Rectal smooth muscle tissue (tissue), 1 donor: ENCODE measurements around the gene MICAL3.

Experiments used
- H3K27ac ChIP-seq: one replicate; pipeline ENCODE4 v1.7.0; 2013; ENCODE audit warnings: low read depth, low read length, inconsistent platforms
- H3K27me3 ChIP-seq: one replicate; pipeline ENCODE4 v1.7.0; 2013; ENCODE audit warnings: low read length; ENCODE audit not compliant: control insufficient read depth, insufficient read depth
- H3K36me3 ChIP-seq: one replicate; pipeline ENCODE4 v1.7.0; 2013; ENCODE audit warnings: low read length; ENCODE audit not compliant: control insufficient read depth, insufficient read depth
- H3K4me1 ChIP-seq: one replicate; pipeline ENCODE4 v1.7.0; 2013; ENCODE audit warnings: low read length; ENCODE audit not compliant: control insufficient read depth, insufficient read depth
- H3K4me3 ChIP-seq: one replicate; pipeline ENCODE4 v1.7.0; 2013; ENCODE audit warnings: low read length
- H3K9ac ChIP-seq: one replicate; pipeline ENCODE4 v1.7.0; 2013; ENCODE audit warnings: low read length

Gene MICAL3

DNA sequence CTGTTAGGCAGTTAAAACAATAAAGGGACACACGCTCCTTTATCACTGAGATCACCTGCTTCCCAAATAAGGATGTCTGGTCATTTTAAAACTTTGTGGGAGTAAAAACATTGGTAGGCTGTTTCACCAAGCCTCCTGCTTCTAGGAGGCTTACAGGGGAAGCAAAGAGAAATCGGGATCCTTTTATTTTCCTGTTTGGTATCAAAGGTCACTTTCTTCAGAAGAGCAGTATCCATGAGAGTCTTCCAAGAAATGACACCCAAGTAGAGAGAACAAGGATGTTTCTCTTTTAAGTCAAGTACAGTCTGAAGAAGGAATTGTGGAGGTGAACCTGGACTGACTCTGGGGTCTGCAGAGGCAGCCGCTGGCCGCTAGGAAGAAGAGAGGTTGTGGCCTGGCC lies 213.2 kb downstream of the MICAL3 start:
- H3K4me1 ChIP-seq: no peaks in the 10 kb centered on the region
- H3K4me3 ChIP-seq: no peak overlapping the region
- peaks cover 41% of the 10 kb centered on the region for H3K36me3 ChIP-seq
- H3K27ac ChIP-seq: no peak overlapping the region
- no peak overlapping the region for H3K9ac ChIP-seq
- no peaks in the 10 kb centered on the region for H3K27me3 ChIP-seq

DNA sequence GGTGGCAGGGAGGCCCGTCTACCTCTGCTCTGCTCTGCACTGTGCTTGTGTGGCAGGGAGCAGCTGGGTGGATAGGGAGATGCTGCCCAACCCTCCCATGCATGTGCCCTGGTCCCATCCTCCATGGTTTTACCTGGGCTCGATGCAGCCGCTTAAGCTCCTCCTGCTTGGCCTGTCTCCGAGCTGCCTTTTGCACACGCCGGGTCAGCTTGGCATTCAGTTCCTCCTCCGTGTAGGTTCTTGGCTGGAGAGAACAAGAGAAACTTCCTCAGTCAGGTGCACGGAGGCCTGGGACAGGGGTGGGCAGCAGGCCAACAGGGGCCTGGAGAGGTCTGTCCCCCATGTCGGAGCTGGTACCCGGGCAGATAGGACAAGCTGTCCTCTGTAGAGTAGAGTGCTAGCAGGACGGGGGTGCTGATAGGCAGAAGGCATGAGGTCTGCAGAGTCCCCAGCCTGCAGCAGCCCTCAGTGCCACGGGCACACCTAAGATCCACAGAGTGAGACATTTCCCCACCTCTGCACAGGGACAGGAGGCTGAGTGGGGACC lies 213.7 kb downstream of the MICAL3 start:
- H3K27ac ChIP-seq: no peak overlapping the region
- H3K36me3 ChIP-seq: peaks cover 41% of the 10 kb centered on the region

DNA sequence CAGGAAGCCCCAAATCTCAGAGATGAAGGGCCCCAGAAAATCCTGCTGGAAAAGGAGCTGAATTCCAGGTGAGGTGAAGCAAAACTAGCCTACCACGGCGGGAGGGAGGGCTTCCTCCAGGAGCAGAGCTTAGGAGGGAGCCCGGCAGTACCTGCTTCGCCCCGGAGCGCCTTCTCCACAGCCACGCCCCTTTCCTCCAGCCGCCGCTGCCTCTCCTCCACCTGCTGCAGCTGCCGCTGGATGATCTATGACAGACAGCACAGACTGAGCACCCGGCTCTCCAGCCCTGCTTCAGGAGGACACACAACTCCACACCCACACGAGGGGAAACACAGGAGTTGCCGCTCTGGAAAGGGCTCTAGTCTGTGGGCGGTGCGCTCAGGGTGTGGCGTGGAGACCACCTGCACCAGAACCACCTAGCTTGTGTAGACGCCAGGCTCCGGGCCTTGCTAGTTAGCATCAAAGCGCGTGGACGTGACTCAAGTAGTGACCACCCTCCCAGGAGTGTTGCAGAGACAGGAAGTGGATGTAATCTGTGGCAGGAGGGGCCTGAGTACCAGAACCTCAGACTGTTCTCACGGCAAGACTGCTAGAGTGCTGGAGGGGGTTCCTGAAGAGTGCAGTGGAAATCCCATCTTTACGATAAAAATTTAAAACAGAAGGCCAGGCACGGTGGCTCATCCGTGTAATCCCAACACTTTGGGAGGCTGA lies 215.5 kb downstream of the MICAL3 start:
- H3K9ac ChIP-seq: no peak overlapping the region
- no peaks in the 10 kb centered on the region for H3K27me3 ChIP-seq
- peaks cover 51% of the 10 kb centered on the region for H3K36me3 ChIP-seq
- no peaks in the 10 kb centered on the region for H3K4me1 ChIP-seq
- H3K27ac ChIP-seq: no peak overlapping the region
- H3K4me3 ChIP-seq: no peak overlapping the region

More for the DNA sequence above, 213.7 kb downstream of the MICAL3 start:
- Histone ChIP-seq H3K4me3 (no peak overlapping the region), H3K4me1 (no peaks in the 10 kb centered on the region), H3K9ac (no peak overlapping the region), H3K27me3 (no peaks in the 10 kb centered on the region)

DNA sequence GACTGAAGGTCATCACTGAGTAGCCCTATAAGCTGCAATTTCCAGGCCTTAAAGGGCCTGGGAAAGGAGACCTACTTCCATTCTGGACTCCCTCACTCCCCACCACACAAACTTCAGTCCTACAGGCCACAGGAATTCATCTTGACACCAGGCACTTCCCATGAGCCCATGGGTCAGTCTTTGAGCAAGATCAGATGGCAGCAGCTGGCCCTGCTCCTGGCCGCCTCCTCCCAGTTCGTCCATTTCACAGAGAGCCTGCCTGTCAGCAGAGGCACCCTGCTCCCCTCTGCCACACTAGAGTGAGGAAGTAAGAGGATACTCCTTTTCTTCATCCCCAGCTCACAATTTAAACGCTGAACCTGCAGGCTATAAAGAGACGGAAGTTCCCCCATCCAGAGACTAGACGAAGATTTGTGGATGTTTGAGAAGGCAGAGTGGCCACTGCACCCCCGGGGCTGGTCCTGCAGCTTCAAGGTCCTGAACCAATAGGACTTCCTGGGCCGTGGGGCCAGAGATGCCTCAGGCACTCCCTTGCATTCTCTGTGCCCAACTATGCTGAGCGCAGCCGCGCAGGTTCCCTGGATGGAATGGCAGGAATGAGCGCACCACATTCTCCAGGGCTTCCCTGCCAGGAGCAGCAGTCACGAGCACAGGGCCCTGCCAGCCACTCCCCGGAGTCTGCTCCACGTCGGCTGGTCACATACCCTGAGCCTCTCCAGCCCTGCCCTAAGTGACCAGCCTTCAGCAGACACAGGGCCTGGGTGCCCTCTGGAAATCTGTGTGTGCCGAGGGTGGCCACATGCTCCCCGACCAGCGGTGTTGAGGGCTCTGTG lies 216.6 kb downstream of the MICAL3 start:
- no peak overlapping the region for H3K9ac ChIP-seq
- no peak overlapping the region for H3K27ac ChIP-seq
- H3K4me3 ChIP-seq: no peak overlapping the region
- no peaks in the 10 kb centered on the region for H3K4me1 ChIP-seq
- H3K36me3 ChIP-seq: peaks cover 44% of the 10 kb centered on the region
- H3K27me3 ChIP-seq: no peaks in the 10 kb centered on the region

GRCh38 chr22:17807086-17807485 lies 217.3 kb downstream of the MICAL3 start:
- no peak overlapping the region for H3K27ac ChIP-seq
- no peaks in the 10 kb centered on the region for H3K4me1 ChIP-seq
- H3K4me3 ChIP-seq: no peak overlapping the region
- H3K9ac ChIP-seq: no peak overlapping the region
- H3K27me3 ChIP-seq: no peaks in the 10 kb centered on the region
- peaks cover 40% of the 10 kb centered on the region for H3K36me3 ChIP-seq

GRCh38 chr22:17806437-17806836 lies 217.9 kb downstream of the MICAL3 start:
- Histone ChIP-seq H3K4me1 (no peaks in the 10 kb centered on the region), H3K9ac (no peak overlapping the region), H3K4me3 (no peak overlapping the region), H3K36me3 (peaks cover 38% of the 10 kb centered on the region), H3K27ac (no peak overlapping the region), H3K27me3 (no peaks in the 10 kb centered on the region)

- Histone ChIP-seq H3K4me1 (no peaks in the 10 kb centered on the region), H3K27me3 (no peaks in the 10 kb centered on the region), H3K27ac (no peak overlapping the region), H3K36me3 (peaks cover 25% of the 10 kb centered on the region), H3K4me3 (no peak overlapping the region), H3K9ac (no peak overlapping the region)
These were observed 219.9 kb downstream of the MICAL3 start for GRCh38 chr22:17804331-17805080.

GRCh38 chr22:17803609-17804270 lies 220.6 kb downstream of the MICAL3 start:
- Histone ChIP-seq H3K4me3 (no peak overlapping the region), H3K9ac (no peak overlapping the region), H3K27ac (no peak overlapping the region), H3K27me3 (no peaks in the 10 kb centered on the region), H3K36me3 (peaks cover 20% of the 10 kb centered on the region), H3K4me1 (no peaks in the 10 kb centered on the region)

DNA sequence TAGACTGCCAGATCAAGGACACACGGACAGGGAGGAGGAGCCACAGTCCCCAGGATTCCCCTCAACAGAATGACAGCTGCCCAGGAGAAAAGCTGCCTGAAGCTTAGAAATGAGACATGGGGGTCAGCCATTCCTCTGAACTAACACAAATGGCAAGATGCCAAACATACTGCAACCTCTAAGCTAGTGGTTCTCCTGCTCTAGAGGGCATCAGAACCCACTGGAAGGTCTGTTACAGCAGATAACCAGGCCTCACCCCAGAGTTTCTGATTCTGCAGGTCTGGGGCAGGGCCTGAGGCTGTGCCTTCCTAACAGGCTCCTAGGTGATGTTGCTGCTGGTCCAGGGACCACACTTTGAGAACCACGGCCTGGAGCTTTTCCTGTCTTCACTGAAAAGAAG lies 221.5 kb downstream of the MICAL3 start:
- Histone ChIP-seq H3K4me3 (no peak overlapping the region), H3K27ac (no peak overlapping the region), H3K27me3 (no peaks in the 10 kb centered on the region), H3K9ac (no peak overlapping the region), H3K4me1 (no peaks in the 10 kb centered on the region), H3K36me3 (peaks cover 19% of the 10 kb centered on the region)

GRCh38 chr22:17802411-17802810 lies 221.9 kb downstream of the MICAL3 start:
- Histone ChIP-seq H3K36me3 (peaks cover 15% of the 10 kb centered on the region), H3K27ac (no peak overlapping the region), H3K9ac (no peak overlapping the region), H3K4me3 (no peak overlapping the region), H3K27me3 (no peaks in the 10 kb centered on the region), H3K4me1 (no peaks in the 10 kb centered on the region)

DNA sequence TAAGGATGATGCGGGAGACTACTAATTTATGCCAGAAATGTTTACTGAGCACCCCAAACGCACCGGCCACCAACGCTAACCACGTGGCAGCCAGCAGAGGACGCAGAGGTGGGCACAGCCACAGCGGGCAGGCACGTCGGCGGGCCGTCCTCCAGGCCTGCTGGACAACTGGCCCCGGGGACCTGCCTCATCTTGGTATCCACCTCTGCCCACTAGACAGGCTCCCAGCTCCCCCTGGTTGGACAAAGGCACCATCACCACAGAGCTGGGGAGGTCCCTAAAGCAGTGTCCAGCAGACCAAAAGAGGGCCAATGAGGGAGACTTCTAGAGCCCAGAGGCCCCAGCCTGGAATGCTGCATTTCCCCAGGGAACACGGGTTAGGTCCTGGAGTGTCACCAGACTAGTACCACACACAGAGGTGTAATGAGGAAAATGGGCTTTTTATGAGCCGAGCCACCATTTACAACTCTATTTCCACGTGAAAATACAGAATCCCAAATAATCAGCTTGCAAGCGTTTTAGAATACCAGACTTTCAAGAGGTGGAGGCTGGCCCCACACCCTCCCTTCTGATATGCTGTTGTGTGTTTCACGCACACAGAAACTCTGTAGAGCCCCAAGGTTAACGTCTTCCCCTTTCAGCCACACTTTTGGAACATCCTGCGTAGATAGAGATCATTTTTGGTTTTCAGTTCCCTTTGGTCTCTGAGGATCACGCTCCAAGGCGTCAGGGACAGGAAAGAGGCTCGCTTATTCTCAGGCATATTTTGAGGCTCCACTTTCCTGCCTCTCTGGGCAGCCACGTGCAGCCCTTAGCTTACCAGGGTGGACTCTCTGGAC lies 226.4 kb downstream of the MICAL3 start:
- Histone ChIP-seq H3K27ac (no peak overlapping the region), H3K9ac (no peak overlapping the region), H3K36me3 (peaks cover 9% of the 10 kb centered on the region), H3K4me1 (no peaks in the 10 kb centered on the region), H3K27me3 (no peaks in the 10 kb centered on the region), H3K4me3 (no peak overlapping the region)
